Measurements from ENCODE around the gene NDUFV3. TPM values are rescaled to one million over a fixed set of nuclear protein-coding genes. Genes with fewer than 3 reads are reported as not detected.
A peak's percentile ranks its signal among the peaks of the same experiment; 100 is the strongest.
"Not testable (repeated sequence)": the region's sequence is repeated elsewhere in the genome, so short reads cannot be mapped to it uniquely, and the experiment has no call there.

Gene NDUFV3
- total RNA-seq, 1 experiment from 2014 or later, result 39.6 TPM

DNA sequence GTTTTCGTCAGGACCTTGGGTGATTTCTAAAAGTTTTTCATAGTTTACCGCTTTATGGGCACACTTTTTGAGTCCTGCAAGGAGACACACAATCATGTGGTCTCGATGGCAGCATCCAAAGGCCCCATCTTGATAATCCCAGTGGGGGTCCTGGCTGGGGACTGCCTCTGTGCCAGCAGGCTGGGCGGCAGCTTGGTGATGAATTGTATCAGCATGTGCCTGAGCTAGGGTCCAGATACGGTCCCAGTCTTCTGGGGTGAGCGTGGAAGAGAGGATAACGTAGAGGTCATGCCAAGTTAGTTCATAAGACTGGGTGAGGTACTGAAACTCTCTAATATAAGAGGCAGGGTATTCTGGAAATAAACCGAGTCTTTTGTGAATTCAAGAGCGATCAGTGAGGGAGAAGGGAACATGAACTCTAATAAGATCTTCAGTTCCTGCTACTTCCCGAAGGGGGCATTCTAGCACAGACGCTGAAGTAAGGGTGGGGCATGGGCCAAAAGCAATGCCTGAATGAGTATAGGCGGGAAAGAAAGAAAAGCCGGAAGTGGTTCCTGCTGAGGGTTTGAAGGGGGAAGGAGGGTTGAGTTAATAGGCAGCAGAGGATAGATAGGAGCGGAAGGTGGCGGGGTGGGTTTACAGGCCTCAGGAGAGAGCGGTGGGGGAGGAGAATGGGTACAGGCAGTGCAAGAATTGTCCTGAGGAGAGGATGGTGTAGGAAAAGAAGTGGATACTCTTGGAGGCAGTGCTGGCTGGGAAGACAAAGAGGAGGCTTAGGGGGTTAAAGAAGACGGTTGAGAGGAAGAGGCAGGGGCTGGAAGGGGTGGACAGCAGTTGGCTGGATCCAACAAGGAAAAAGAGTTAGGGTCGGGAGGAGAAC lies 30.7 kb downstream of the NDUFV3 start:
- H3K9me3 ChIP-seq (ENCODE audit: low read depth, low read length, poor library complexity, severe bottlenecking), result no peaks in the 10 kb centered on the region
- POLR2A ChIA-PET (ENCODE audit: low non-redundant PET), result no interaction called here
- no TSS peak for BruUV-seq (replicated peaks)
- CTCF ChIA-PET, result interaction anchor here (0.5 kb wide), 1 partner anchor 90 kb away, joined by 7 read pairs; no protein-coding TSS in a partner anchor
- no peaks in the 10 kb centered on the region for H3K36me3 ChIP-seq (ENCODE audit: insufficient read depth, low read length, poor library complexity, severe bottlenecking)
- H3K27ac ChIP-seq (ENCODE audit: low read depth, low read length, poor library complexity, severe bottlenecking), result peak overlapping the region; percentile 70
- no peaks in the 10 kb centered on the region for H3K27me3 ChIP-seq (replicated peaks; ENCODE audit: insufficient read depth, low read depth, low read length, poor library complexity)
- peaks cover 19% of the 10 kb centered on the region for H3K4me1 ChIP-seq (ENCODE audit: insufficient read depth, low read length, poor library complexity, severe bottlenecking)
- peak; percentile 99 for DNase-seq (ENCODE audit: low spot score)
- no peak overlapping the region for H3K4me3 ChIP-seq (ENCODE audit: low read depth, low read length, poor library complexity, severe bottlenecking)
- TF ChIP-seq, protein P1, sequence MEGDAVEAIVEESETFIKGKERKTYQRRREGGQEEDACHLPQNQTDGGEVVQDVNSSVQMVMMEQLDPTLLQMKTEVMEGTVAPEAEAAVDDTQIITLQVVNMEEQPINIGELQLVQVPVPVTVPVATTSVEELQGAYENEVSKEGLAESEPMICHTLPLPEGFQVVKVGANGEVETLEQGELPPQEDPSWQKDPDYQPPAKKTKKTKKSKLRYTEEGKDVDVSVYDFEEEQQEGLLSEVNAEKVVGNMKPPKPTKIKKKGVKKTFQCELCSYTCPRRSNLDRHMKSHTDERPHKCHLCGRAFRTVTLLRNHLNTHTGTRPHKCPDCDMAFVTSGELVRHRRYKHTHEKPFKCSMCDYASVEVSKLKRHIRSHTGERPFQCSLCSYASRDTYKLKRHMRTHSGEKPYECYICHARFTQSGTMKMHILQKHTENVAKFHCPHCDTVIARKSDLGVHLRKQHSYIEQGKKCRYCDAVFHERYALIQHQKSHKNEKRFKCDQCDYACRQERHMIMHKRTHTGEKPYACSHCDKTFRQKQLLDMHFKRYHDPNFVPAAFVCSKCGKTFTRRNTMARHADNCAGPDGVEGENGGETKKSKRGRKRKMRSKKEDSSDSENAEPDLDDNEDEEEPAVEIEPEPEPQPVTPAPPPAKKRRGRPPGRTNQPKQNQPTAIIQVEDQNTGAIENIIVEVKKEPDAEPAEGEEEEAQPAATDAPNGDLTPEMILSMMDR (conservative IDR thresholded peaks at IDR 0.05; ENCODE audit: low read depth, low read length), result peak; percentile 87
- TF ChIP-seq EZH2 (IDR thresholded peaks at IDR 0.05; ENCODE audit: borderline replicate concordance, low read depth, low read length, poor library complexity, severe bottlenecking), result no peak
- intact Hi-C loops (cut with micrococcal nuclease; ENCODE audit: unreplicated experiment), result loop anchor here (2.0 to 5.0 kb wide), 2 partner anchors 49 to 723 kb away; partner anchors contain the start of gene PKNOX1

DNA sequence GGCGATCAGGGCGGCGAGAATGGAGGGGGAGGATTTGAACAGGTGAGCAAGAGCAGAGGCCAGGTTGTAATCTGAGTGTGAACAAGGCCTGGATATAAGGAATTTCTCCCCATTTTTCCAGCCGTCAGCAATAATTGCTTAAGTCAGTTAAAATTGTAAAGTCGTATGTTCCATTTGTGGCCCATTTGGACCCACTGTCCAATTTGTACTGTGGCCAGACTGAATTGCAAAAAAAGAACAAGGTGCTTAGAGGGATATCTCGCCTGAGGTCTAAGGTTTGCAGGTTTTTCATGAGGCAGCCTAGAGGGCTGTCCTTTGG lies 31.3 kb downstream of the NDUFV3 start:
- Histone ChIP-seq H3K27ac (ENCODE audit: low read depth, low read length, poor library complexity, severe bottlenecking) (peak overlapping the region; percentile 70), H3K27me3 (replicated peaks; ENCODE audit: insufficient read depth, low read depth, low read length, poor library complexity) (no peaks in the 10 kb centered on the region), H3K9me3 (ENCODE audit: low read depth, low read length, poor library complexity, severe bottlenecking) (no peaks in the 10 kb centered on the region), H3K36me3 (ENCODE audit: insufficient read depth, low read length, poor library complexity, severe bottlenecking) (no peaks in the 10 kb centered on the region), H3K4me1 (ENCODE audit: insufficient read depth, low read length, poor library complexity, severe bottlenecking) (peaks cover 19% of the 10 kb centered on the region), H3K4me3 (ENCODE audit: low read depth, low read length, poor library complexity, severe bottlenecking) (no peak overlapping the region)
- ChIA-PET POLR2A (ENCODE audit: low non-redundant PET) (no interaction called here), CTCF (no interaction called here)
- TF ChIP-seq, protein P1 (conservative IDR thresholded peaks at IDR 0.05; ENCODE audit: low read depth, low read length), result no peak
- TF ChIP-seq EZH2 (IDR thresholded peaks at IDR 0.05; ENCODE audit: borderline replicate concordance, low read depth, low read length, poor library complexity, severe bottlenecking), result no peak
- TSS peak; percentile 96 for BruUV-seq (replicated peaks)
- intact Hi-C loops (cut with micrococcal nuclease; ENCODE audit: unreplicated experiment), result loop anchor here (2.0 to 5.0 kb wide), 2 partner anchors 48 to 722 kb away; partner anchors contain the start of gene PKNOX1
- DNase-seq (ENCODE audit: low spot score), result no peak

DNA sequence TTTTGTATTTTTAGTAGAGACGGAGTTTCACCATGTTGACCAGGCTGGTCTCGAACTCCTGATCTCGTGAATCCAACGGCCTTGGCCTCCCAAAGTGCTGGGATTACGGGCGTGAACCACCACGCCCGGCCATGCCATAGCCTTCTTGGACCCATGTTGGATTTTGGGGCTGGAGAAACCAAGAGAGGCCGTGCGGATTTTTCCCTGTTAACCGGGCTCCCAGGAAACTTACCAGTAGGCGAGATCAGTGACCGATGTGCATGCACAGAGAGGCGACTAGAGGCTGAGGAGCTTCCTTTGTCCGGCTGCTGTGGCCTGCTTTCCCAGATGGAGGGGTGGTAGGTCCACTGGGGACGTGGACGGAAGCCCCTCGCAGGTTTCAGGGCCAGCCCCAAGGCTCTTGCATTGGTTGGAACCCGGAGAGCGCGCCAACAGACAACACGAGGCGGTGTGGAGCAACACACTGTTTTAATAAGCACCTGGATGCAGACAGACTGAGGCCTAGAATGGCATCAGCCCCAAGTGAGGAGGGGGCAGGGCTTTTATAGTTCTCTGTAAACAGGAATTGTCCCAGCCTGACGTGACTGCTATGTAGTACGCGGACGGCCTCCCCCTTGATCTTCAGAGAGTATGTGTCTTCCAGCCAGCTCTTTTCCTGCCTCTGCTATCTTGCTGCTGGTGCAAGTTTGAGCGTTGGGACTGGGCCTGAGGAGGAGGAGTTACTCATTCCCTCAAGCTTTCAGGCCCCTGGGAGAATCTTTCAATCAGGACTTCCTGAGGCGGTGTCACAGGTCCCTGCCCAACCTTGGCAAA lies 32.2 kb downstream of the NDUFV3 start, which contains the start of gene ERVH48-1:
ERVH48-1 (minus strand) TSS at position 517 of the 813 bp plus-strand sequence. CDS start 6,624 bp downstream, outside the sequence.
- no peaks in the 10 kb centered on the region for H3K36me3 ChIP-seq (ENCODE audit: insufficient read depth, low read length, poor library complexity, severe bottlenecking)
- H3K4me3 ChIP-seq (ENCODE audit: low read depth, low read length, poor library complexity, severe bottlenecking), result no peak within 1 kb of the TSS
- TF ChIP-seq EZH2 (IDR thresholded peaks at IDR 0.05; ENCODE audit: borderline replicate concordance, low read depth, low read length, poor library complexity, severe bottlenecking), result no peak
- TF ChIP-seq, protein P1 (conservative IDR thresholded peaks at IDR 0.05; ENCODE audit: low read depth, low read length), result no peak
- H3K9me3 ChIP-seq (ENCODE audit: low read depth, low read length, poor library complexity, severe bottlenecking), result no peaks in the 10 kb centered on the region
- H3K4me1 ChIP-seq (ENCODE audit: insufficient read depth, low read length, poor library complexity, severe bottlenecking), result peaks cover 19% of the 10 kb centered on the region
- peak within 1 kb of the TSS; percentile 70 for H3K27ac ChIP-seq (ENCODE audit: low read depth, low read length, poor library complexity, severe bottlenecking)
- intact Hi-C loops (cut with micrococcal nuclease; ENCODE audit: unreplicated experiment), result loop anchor here (2.0 kb wide), 1 partner anchor 721 kb away; no protein-coding TSS in a partner anchor
- BruUV-seq (replicated peaks), result no TSS peak
- ChIA-PET POLR2A (ENCODE audit: low non-redundant PET) (no interaction called here), CTCF (no interaction called here)
- DNase-seq (ENCODE audit: low spot score), result peak; percentile 29
- no peaks in the 10 kb centered on the region for H3K27me3 ChIP-seq (replicated peaks; ENCODE audit: insufficient read depth, low read depth, low read length, poor library complexity)

DNA sequence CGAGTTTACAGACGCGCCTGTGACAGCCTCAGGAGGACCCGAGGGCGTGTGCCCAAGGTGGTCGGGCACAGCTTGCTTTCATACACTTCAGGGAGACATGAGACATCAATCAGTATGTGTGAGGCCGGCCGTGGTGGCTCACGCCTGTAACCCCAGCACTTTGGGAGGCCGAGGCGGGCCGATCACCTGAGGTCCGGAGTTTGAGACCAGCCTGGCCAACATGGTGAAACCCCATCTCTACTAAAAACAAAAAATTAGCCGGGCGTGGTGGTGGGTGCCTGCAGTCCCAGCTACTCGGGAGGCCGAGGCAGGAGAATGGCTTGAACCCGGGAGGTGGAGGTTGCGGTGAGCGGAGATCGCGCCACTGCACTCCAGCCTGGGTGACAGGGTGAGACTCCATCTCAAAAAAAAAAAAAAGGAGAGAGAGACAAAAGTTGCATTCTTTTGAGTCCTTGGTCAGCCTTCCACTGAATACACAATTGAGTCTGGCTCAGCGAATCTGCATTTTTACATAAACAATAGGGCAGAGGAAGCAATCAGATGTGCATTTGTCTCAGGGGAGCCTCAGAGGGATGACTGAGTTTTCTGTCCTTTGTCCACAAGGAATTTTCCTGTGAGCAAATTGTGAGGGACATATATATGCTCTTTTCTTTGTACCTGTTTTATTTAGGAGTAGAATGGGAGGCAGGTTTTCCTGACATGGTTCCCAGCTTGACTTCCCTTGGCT lies 34.5 kb downstream of the NDUFV3 start:
- H3K9me3 ChIP-seq (ENCODE audit: low read depth, low read length, poor library complexity, severe bottlenecking); CTCF ChIA-PET; H3K27me3 ChIP-seq (replicated peaks; ENCODE audit: insufficient read depth, low read depth, low read length, poor library complexity); DNase-seq (ENCODE audit: low spot score); BruUV-seq (replicated peaks); H3K36me3 ChIP-seq (ENCODE audit: insufficient read depth, low read length, poor library complexity, severe bottlenecking); H3K4me3 ChIP-seq (ENCODE audit: low read depth, low read length, poor library complexity, severe bottlenecking); H3K27ac ChIP-seq (ENCODE audit: low read depth, low read length, poor library complexity, severe bottlenecking); intact Hi-C loops (cut with micrococcal nuclease; ENCODE audit: unreplicated experiment): not testable (repeated sequence)
- peaks cover 19% of the 10 kb centered on the region for H3K4me1 ChIP-seq (ENCODE audit: insufficient read depth, low read length, poor library complexity, severe bottlenecking)
- POLR2A ChIA-PET (ENCODE audit: low non-redundant PET), result interaction anchor here (0.6 kb wide), 1 partner anchor 27 kb away, joined by 4 read pairs; no protein-coding TSS in a partner anchor
